ENCODE data around the gene MRTFA. TPM values are rescaled to one million over a fixed set of nuclear protein-coding genes. Genes with fewer than 3 reads are reported as not detected.

MRTFA gene
- total and polyA plus RNA-seq, 2 of the 13 experiments (the other 11 are each of a cell fraction or from before 2014, with no cell fraction given), result 2.4 to 8.2 TPM

DNA sequence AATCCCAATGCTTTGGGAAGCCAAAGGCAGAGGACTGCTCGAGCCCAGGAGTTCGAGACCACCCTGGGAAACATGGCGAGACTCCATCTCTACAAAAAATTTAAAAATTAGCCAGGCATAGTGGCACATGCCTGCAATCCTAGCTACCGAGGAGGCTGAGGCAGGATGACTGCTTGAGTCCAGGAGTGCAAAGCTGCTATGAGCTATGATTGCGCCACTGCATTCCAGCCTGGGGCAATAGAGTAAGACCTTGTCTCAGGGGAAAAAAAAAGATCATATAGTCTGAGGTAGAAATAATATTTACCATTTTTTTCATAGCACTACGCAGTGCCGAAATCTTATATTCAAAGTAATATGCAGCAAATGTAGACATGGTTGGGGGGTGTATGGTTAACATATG is 47.8 kb downstream of the MRTFA start (continued):
- TF ChIP-seq, protein P1, sequence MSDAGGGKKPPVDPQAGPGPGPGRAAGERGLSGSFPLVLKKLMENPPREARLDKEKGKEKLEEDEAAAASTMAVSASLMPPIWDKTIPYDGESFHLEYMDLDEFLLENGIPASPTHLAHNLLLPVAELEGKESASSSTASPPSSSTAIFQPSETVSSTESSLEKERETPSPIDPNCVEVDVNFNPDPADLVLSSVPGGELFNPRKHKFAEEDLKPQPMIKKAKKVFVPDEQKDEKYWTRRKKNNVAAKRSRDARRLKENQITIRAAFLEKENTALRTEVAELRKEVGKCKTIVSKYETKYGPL (CRISPR knock-in tag; IDR thresholded peaks at IDR 0.05), result no peak
- TF ChIP-seq SP140L (CRISPR knock-in tag; IDR thresholded peaks at IDR 0.05; ENCODE audit: borderline replicate concordance) (no peak), ZNF207 (IDR thresholded peaks at IDR 0.05; ENCODE audit: borderline replicate concordance) (no peak), ZNF275 (CRISPR knock-in tag; IDR thresholded peaks at IDR 0.05; ENCODE audit: borderline replicate concordance) (no peak), KLF12 (CRISPR knock-in tag; IDR thresholded peaks at IDR 0.05; ENCODE audit: borderline replicate concordance) (no peak), ZNF230 (CRISPR knock-in tag; IDR thresholded peaks at IDR 0.05) (no peak), ADNP (CRISPR knock-in tag; IDR thresholded peaks at IDR 0.05) (0 out of 2 replicates have a peak, but pooled peaks have one; percentile 20), KDM5B (CRISPR knock-in tag; IDR thresholded peaks at IDR 0.05; ENCODE audit: borderline replicate concordance) (no peak), ZNF335 (CRISPR knock-in tag; IDR thresholded peaks at IDR 0.05) (no peak), ZHX1 (CRISPR knock-in tag; IDR thresholded peaks at IDR 0.05; ENCODE audit: low read depth) (no peak), ARID2 (CRISPR knock-in tag; IDR thresholded peaks at IDR 0.05; ENCODE audit: borderline replicate concordance) (no peak), THAP11 (CRISPR knock-in tag; IDR thresholded peaks at IDR 0.05) (peak; percentile 50; the same call in 1 of the 2 replicates), ZNF7 (CRISPR knock-in tag; IDR thresholded peaks at IDR 0.05) (no peak), ZSCAN20 (CRISPR knock-in tag; IDR thresholded peaks at IDR 0.05; ENCODE audit: borderline replicate concordance) (no peak), ZNF441 (CRISPR knock-in tag; IDR thresholded peaks at IDR 0.05; ENCODE audit: borderline replicate concordance) (no peak)
- TF ChIP-seq, protein P2, sequence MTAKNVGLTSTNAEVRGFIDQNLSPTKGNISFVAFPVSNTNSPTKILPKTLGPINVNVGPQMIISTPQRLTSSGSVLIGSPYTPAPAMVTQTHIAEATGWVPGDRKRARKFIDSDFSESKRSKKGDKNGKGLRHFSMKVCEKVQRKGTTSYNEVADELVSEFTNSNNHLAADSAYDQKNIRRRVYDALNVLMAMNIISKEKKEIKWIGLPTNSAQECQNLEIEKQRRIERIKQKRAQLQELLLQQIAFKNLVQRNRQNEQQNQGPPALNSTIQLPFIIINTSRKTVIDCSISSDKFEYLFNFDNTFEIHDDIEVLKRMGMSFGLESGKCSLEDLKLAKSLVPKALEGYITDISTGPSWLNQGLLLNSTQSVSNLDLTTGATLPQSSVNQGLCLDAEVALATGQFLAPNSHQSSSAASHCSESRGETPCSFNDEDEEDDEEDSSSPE (CRISPR knock-in tag; IDR thresholded peaks at IDR 0.05), result no peak
- TF ChIP-seq, protein P3, sequence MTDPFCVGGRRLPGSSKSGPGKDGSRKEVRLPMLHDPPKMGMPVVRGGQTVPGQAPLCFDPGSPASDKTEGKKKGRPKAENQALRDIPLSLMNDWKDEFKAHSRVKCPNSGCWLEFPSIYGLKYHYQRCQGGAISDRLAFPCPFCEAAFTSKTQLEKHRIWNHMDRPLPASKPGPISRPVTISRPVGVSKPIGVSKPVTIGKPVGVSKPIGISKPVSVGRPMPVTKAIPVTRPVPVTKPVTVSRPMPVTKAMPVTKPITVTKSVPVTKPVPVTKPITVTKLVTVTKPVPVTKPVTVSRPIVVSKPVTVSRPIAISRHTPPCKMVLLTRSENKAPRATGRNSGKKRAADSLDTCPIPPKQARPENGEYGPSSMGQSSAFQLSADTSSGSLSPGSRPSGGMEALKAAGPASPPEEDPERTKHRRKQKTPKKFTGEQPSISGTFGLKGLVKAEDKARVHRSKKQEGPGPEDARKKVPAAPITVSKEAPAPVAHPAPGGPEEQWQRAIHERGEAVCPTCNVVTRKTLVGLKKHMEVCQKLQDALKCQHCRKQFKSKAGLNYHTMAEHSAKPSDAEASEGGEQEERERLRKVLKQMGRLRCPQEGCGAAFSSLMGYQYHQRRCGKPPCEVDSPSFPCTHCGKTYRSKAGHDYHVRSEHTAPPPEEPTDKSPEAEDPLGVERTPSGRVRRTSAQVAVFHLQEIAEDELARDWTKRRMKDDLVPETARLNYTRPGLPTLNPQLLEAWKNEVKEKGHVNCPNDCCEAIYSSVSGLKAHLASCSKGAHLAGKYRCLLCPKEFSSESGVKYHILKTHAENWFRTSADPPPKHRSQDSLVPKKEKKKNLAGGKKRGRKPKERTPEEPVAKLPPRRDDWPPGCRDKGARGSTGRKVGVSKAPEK (CRISPR knock-in tag; IDR thresholded peaks at IDR 0.05; ENCODE audit: borderline replicate concordance), result no peak
- TF ChIP-seq, protein P4, sequence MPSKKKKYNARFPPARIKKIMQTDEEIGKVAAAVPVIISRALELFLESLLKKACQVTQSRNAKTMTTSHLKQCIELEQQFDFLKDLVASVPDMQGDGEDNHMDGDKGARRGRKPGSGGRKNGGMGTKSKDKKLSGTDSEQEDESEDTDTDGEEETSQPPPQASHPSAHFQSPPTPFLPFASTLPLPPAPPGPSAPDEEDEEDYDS (CRISPR knock-in tag; IDR thresholded peaks at IDR 0.05), result no peak
- TF ChIP-seq, protein P5, sequence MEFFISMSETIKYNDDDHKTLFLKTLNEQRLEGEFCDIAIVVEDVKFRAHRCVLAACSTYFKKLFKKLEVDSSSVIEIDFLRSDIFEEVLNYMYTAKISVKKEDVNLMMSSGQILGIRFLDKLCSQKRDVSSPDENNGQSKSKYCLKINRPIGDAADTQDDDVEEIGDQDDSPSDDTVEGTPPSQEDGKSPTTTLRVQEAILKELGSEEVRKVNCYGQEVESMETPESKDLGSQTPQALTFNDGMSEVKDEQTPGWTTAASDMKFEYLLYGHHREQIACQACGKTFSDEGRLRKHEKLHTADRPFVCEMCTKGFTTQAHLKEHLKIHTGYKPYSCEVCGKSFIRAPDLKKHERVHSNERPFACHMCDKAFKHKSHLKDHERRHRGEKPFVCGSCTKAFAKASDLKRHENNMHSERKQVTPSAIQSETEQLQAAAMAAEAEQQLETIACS (CRISPR knock-in tag; IDR thresholded peaks at IDR 0.05), result no peak

Measured in HepG2 (cell line).